HepG2 (cell line): ENCODE measurements around the gene ALKBH4. TPM values are rescaled to one million over a fixed set of nuclear protein-coding genes. Genes with fewer than 3 reads are reported as not detected.

Source experiments
- BCLAF1 ChIP-seq: fragments of 450-650 bp; IDR thresholded peaks from 2 replicates; pipeline ENCODE4 v1.6.1; 2017; ENCODE audit warnings: mild to moderate bottlenecking
- BRCA1 ChIP-seq: sonication (generic); formaldehyde crosslinking; IDR thresholded peaks from 2 replicates; pipeline ENCODE4 v1.4.0; 2020; ENCODE audit warnings: missing genetic modification reagents
- CEBPG ChIP-seq: IDR thresholded peaks from 2 replicates; pipeline ENCODE4 v1.6.1; 2016
- HNRNPK ChIP-seq: fragments of 200-400 bp; formaldehyde crosslinking; IDR thresholded peaks from 2 replicates; pipeline ENCODE4 v1.6.1; 2018; ENCODE audit warnings: low read length, low read depth, moderate library complexity, mild to moderate bottlenecking; ENCODE audit not compliant: poor library complexity, severe bottlenecking
- IRF9 ChIP-seq: sonication (generic); formaldehyde crosslinking; IDR thresholded peaks from 2 replicates; pipeline ENCODE4 v1.8.0; 2022; ENCODE audit warnings: missing genetic modification reagents, mild to moderate bottlenecking, borderline replicate concordance
- KMT2B ChIP-seq: IDR thresholded peaks from 2 replicates; pipeline ENCODE4 v1.6.1; 2016; ENCODE audit warnings: missing genetic modification reagents, missing compliant biosample characterization
- LRRFIP1 ChIP-seq: sonication (generic); formaldehyde crosslinking; conservative IDR thresholded peaks from 2 replicates; pipeline ENCODE4 v1.4.0; 2020; ENCODE audit warnings: missing genetic modification reagents
- NBN ChIP-seq: fragments of 450-650 bp; conservative IDR thresholded peaks from 2 replicates; pipeline ENCODE4 v1.6.1; 2017
- PTBP1 ChIP-seq: fragments of 200-400 bp; formaldehyde crosslinking; IDR thresholded peaks from 2 replicates; pipeline ENCODE4 v1.6.1; 2018; ENCODE audit warnings: low read length, low read depth; ENCODE audit not compliant: poor library complexity, severe bottlenecking
- RBM22 ChIP-seq: fragments of 200-400 bp; formaldehyde crosslinking; optimal IDR thresholded peaks from 2 replicates; pipeline ENCODE3; 2017; ENCODE audit warnings: mild to moderate bottlenecking, low read length, moderate library complexity
- REXO4 ChIP-seq: sonication (generic); formaldehyde crosslinking; IDR thresholded peaks from 2 replicates; pipeline ENCODE4 v1.8.0; 2022; ENCODE audit warnings: missing genetic modification reagents, mild to moderate bottlenecking, borderline replicate concordance
- RFXAP ChIP-seq: sonication (generic); formaldehyde crosslinking; IDR thresholded peaks from 2 replicates; pipeline ENCODE4 v1.4.0; 2020; ENCODE audit warnings: missing genetic modification reagents, borderline replicate concordance
- SIN3B ChIP-seq: fragments of 150-350 bp; IDR thresholded peaks from 2 replicates; pipeline ENCODE4 v1.6.1; 2014; ENCODE audit warnings: low read length
- SIX4 ChIP-seq: sonication (generic); formaldehyde crosslinking; IDR thresholded peaks from 2 replicates; pipeline ENCODE4 v1.4.0; 2020; ENCODE audit warnings: missing genetic modification reagents
- SKIL ChIP-seq: sonication (generic); formaldehyde crosslinking; IDR thresholded peaks from 2 replicates; pipeline ENCODE4 v1.8.0; 2022; ENCODE audit warnings: missing genetic modification reagents, mild to moderate bottlenecking, moderate library complexity, borderline replicate concordance
- TCF12 ChIP-seq, 2 experiments: fragments of 450-650 bp in 1 of 2; sonication (generic) in 1 of 2; formaldehyde crosslinking in 1 of 2; IDR thresholded peaks; 2 replicates each; pipeline versions ENCODE4 v1.6.1 to v1.8.0; 2017 to 2022; ENCODE audit warnings: antibody characterized with exemption in 1 of 2, mild to moderate bottlenecking in 1 of 2, missing genetic modification reagents in 1 of 2, moderate library complexity in 1 of 2
- TSC22D2 ChIP-seq: sonication (generic); formaldehyde crosslinking; IDR thresholded peaks from 2 replicates; pipeline ENCODE4 v1.5.1; 2020; ENCODE audit warnings: missing genetic modification reagents, mild to moderate bottlenecking, borderline replicate concordance
- ZFP37 ChIP-seq: sonication (generic); formaldehyde crosslinking; IDR thresholded peaks from 2 replicates; pipeline ENCODE4 v1.4.0; 2020; ENCODE audit warnings: missing genetic modification reagents, borderline replicate concordance
- ZKSCAN8 ChIP-seq: IDR thresholded peaks from 2 replicates; pipeline ENCODE4 v1.6.1; 2016; ENCODE audit warnings: borderline replicate concordance, missing genetic modification reagents, missing compliant biosample characterization
- ZNF124 ChIP-seq: sonication (generic); formaldehyde crosslinking; IDR thresholded peaks from 2 replicates; pipeline ENCODE4 v1.4.0; 2020; ENCODE audit warnings: missing genetic modification reagents
- ZNF225 ChIP-seq: sonication (generic); formaldehyde crosslinking; IDR thresholded peaks from 2 replicates; pipeline ENCODE4 v1.4.0; 2020; ENCODE audit warnings: mild to moderate bottlenecking, missing genetic modification reagents
- ZNF790 ChIP-seq: sonication (generic); formaldehyde crosslinking; IDR thresholded peaks from 2 replicates; pipeline ENCODE4 v1.8.0; 2022; ENCODE audit warnings: missing genetic modification reagents, mild to moderate bottlenecking, borderline replicate concordance
- polyA plus RNA-seq, 8 experiments: library from polyadenylated mRNA; depleted of rRNA in 3 of 8; stranded (reverse) in 7 of 8; unstranded in 1 of 8; fragments of >200 nt; fragmentation: Illumina TruSeq in 4 of 8; extraction: Trizol in 4 of 8; gene quantifications; 2 replicates each; pipeline versions ENCODE4 v1.2.1 to v1.2.3, GENCODE V29; 2011 to 2016; ENCODE audit warnings: low read depth in 4 of 8, missing spikeins in 1 of 8, mixed read lengths in 1 of 8; ENCODE audit not compliant: insufficient read depth in 1 of 8
- total RNA-seq, 5 experiments: library from RNA; depleted of rRNA; stranded (reverse); fragments of >200 nt; fragmentation: Illumina TruSeq; extraction: Trizol; gene quantifications; 2 replicates each; pipeline ENCODE4 v1.2.3, GENCODE V29; 2016; ENCODE audit warnings: low read depth in 1 of 5

The ALKBH4 gene
- total and polyA plus RNA-seq, 2 of the 13 experiments (the other 11 are each of a cell fraction or from before 2014, with no cell fraction given), result 2.6 to 8.8 TPM

GRCh38 chr7:102451371-102452054 lies 13.2 kb downstream of the ALKBH4 start (continued):
- TF ChIP-seq SKIL (no peak), IRF9 (CRISPR knock-in tag) (peak; percentile 27; the same call in 1 of the 2 replicates), NBN (no peak), TSC22D2 (CRISPR knock-in tag) (peak; percentile 61; the same call in 1 of the 2 replicates), ZNF790 (no peak), SIN3B (no peak), TCF12 (IDR thresholded peaks at IDR 0.05) (no peak), TCF12 (CRISPR knock-in tag; IDR thresholded peaks at IDR 0.05) (no peak), SIX4 (no peak), RFXAP (CRISPR knock-in tag) (0 out of 2 replicates have a peak, but pooled peaks have one; percentile 47), ZFP37 (no peak), RBM22 (no peak), REXO4 (no peak), ZNF124 (CRISPR knock-in tag) (0 out of 2 replicates have a peak, but pooled peaks have one; percentile 47), ZNF225 (CRISPR knock-in tag) (no peak), ZKSCAN8 (CRISPR knock-in tag) (no peak), BRCA1 (CRISPR knock-in tag) (0 out of 2 replicates have a peak, but pooled peaks have one; percentile 51), PTBP1 (no peak), KMT2B (no peak), BCLAF1 (no peak), LRRFIP1 (CRISPR knock-in tag) (no peak), CEBPG (CRISPR knock-in tag) (0 out of 2 replicates have a peak, but pooled peaks have one; percentile 6), HNRNPK (no peak)
